ENCODE results near the gene RAPGEFL1.
"Not testable (repeated sequence)": the region's sequence is repeated elsewhere in the genome, so short reads cannot be mapped to it uniquely, and the experiment has no call there.

The RAPGEFL1 gene

GRCh38 chr17:40175928-40176753 lies 1.1 kb upstream of the RAPGEFL1 start:
- no peak for DNase-seq

DNA sequence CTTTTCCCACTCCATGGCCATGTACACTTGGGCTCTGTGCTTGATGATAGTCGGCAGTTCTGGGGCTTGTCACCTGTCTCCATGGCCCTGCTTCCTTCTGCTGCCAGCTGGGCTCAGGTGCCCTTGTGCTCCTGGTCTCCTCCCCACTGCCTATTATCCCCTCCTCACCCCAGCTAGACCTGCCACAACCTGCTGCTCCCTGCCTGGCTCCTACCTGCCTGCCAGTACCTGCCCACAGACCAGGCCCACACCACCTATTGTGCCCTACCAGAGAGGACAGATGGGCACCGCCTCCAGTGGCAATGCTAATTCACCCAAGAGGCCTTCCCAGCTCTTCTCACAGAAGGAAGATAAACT lies 538 bp upstream of the RAPGEFL1 start:
- peak; percentile 83 for DNase-seq

DNA sequence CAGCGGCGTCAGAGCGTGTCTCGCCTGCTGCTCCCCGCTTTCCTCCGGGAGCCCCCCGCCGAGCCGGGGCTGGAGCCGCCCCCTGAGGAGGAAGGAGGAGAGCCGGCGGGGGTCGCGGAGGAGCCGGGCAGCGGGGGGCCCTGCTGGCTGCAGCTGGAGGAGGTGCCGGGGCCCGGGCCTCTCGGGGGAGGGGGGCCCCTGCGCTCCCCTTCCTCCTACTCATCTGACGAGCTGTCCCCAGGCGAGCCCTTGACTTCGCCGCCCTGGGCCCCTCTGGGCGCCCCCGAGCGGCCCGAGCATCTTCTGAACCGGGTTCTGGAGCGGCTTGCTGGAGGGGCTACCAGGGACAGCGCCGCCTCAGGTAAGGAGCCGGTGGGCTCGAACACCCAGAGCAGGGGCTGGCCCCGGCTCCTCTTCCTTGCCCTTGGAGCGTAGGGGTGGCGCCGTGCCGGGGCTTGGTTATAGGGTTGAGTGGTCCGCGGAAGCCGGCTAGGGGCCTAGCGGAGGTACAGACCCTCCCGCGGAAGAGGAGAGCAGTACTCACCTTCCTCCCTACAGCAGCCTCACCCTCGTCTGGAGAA lies 841 bp downstream of the RAPGEFL1 start:
- peak; percentile 16 for DNase-seq

- no peak for DNase-seq
Observed at GRCh38 chr17:40178660-40179059, 1.4 kb downstream of the RAPGEFL1 start.

GRCh38 chr17:40179923-40180659 lies 2.8 kb downstream of the RAPGEFL1 start:
- DNase-seq: no peak

DNA sequence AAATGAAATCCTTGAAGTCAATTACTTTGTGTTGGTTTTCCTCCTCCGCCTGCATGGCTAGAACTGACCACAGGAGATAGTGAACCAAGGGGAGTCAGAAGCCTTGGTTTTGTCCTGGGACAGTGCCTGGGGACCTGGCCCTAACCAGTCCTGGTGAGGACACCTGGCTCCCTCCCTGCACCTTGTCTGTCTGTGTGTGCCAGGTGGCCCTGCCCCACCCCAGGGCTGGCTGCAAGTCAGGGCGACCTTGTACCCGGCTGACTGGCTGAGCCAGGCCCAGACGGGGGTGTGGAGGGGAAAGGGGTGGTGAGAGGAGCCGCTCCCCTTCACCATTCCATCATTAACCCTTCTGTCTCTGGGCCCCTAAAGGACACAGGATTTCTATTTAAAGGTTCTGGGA lies 3.4 kb downstream of the RAPGEFL1 start:
- DNase-seq: no peak

DNA sequence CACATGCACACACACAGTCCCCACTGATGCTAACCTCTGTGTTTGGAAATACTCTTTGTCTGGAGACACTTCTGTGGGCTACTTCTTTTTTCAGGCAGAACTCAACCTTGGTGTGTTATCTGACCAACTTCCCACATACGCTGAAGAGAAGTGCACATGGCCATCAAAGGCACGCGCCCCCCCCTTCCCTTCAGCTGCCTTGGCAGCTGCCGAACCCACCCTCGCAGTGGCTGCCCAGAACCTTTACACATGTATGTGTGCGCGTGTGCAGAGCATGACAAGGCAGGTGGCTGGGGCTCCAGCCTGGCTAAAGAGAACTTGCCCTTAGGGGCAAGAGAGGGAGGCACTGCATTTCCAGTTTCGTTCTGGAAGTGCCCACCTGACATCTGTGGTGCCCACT lies 3.9 kb downstream of the RAPGEFL1 start:
- no peak for DNase-seq

GRCh38 chr17:40182606-40183005 lies 5.3 kb downstream of the RAPGEFL1 start:
- DNase-seq: no peak

DNA sequence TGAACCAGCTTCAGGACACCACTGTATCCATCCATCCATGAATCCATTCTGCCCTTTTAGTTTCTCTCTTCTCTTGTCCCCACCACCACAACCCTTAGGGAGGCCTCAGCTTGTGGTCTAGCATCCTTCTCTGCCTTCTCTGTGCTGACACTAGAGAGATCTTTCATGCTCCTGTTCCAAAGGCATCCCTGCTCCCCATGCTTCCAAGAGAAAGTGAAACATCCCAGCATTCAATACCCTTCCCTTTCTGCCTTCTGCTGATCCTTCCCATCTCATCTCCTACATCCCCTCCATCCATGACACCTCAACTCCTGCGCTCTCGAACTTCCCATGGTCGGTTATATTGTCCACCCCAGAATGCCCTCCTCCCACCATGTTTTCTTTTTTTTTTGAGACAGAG lies 10.0 kb downstream of the RAPGEFL1 start:
- no peak for DNase-seq

DNA sequence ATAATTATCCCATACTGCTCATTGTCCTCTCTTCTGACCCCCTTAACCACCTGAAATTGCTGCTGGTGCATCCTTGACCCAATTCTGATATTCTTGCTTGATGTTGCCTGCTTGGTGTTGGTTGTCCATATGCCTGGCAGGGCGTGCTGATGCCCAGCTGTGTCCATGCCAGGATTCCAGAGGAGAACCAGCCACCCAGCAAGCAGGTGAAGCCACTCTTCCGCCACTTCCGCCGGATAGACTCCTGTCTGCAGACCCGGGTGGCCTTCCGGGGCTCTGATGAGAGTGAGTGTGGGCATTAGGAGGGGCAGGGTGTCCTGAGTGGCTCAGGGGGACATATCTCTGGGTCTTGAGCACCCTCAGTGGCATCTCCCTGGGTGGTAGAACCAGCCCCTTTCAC lies 11.4 kb downstream of the RAPGEFL1 start:
- DNase-seq: no peak

- no peak for DNase-seq
Observed at GRCh38 chr17:40190197-40191021, 13.1 kb downstream of the RAPGEFL1 start.

- no peak for DNase-seq
Observed at GRCh38 chr17:40191237-40192208, 14.3 kb downstream of the RAPGEFL1 start.

- no peak for DNase-seq
Observed at GRCh38 chr17:40192961-40193360, 15.7 kb downstream of the RAPGEFL1 start.

- DNase-seq: no peak
Observed at GRCh38 chr17:40194821-40195220, 17.6 kb downstream of the RAPGEFL1 start.

DNA sequence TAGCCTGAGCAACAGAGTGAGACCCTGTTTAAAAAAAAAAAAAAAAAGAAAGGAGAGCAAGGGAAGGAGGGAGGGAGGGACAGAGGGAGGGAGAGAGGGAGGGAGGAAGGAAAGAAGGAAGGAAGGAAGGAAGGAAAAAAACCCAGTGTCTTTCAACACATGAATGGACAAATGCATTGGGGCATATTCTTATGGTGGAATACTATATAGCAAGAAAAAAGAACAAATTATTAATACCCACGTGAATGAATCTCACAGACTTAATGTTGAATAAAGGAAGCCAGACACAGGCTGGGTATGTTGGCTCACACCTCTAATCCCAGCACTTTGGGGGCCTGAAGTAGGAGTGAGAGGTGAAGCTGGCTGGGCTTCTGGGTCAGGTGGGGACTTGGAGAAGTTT lies 20.3 kb downstream of the RAPGEFL1 start:
- no peak for DNase-seq

DNA sequence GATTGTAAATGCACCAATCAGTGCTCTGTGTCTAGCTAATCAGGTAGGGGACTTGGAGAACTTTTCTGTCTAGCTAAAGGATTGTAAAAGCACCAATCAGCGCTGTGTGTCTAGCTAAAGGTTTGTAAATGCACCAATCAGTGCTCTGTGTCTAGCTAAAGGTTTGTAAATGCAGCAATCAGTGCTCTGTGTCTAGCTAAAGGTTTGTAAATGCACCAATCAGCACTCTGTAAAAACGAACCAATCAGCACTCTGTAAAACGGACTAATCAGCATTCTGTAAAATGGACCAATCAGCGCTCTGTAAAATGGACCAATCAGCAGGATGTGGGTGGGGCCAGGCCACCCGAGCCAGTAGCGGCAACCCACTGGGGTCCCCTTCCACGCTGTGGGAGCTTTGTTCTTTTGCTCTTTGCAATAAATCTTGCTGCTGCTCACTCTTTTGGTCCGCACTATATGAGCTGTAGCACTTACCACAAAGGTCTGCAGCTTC lies 20.7 kb downstream of the RAPGEFL1 start:
- not testable (repeated sequence) for DNase-seq

GRCh38 chr17:40198576-40198975 lies 21.3 kb downstream of the RAPGEFL1 start:
- no peak for DNase-seq

- DNase-seq: no peak
Observed at GRCh38 chr17:40203131-40203530, 25.9 kb downstream of the RAPGEFL1 start.

DNA sequence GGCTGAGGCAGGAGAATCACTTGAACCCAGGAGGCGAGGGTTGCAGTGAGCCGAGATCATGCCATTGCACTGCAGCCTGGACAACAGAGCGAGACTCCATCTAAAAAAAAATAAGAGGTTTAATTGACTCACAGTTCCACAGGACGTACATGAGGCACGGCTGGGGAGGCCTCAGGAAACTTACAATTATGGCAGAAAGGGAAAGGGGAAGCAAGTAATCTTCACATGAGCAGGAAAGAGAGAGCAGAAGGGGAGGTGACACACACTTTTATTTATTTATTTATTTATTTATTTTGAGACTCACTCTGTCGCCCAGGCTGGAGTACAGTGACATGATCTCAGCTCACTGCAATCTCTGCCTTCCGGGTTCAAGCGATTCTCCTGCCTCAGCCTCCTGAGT lies 28.9 kb downstream of the RAPGEFL1 start:
- not testable (repeated sequence) for DNase-seq

GRCh38 chr17:40209404-40210093 lies 32.3 kb downstream of the RAPGEFL1 start:
- DNase-seq: no peak

DNA sequence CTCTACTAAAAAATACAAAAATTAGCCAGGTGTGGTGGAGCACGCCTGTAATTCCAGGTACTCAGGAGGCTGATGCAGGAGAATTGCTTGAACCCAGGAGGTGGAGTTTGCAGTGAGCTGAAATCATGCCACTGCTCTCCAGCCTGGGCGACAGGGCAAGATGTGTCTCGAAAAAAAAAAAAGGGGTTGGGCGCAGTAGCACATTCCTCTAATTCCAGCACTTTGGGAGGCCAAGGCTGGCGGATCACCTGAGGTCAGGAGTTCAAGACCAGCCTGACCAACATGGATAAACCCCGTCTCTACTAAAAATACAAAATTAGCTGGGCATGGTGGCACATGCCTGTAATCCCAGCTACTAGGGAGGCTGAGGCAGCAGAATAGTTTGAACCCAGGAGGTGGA lies 36.6 kb downstream of the RAPGEFL1 start:
- DNase-seq: not testable (repeated sequence)

Data from NCI-H2171 (cell line).